ENCODE measurements around the gene P3H3. TPM values are rescaled to one million over a fixed set of nuclear protein-coding genes. Genes with fewer than 3 reads are reported as not detected.

P3H3 gene
- total and polyA plus RNA-seq, 4 donors = 0.42 to 1.9 (median 1.6) TPM

DNA sequence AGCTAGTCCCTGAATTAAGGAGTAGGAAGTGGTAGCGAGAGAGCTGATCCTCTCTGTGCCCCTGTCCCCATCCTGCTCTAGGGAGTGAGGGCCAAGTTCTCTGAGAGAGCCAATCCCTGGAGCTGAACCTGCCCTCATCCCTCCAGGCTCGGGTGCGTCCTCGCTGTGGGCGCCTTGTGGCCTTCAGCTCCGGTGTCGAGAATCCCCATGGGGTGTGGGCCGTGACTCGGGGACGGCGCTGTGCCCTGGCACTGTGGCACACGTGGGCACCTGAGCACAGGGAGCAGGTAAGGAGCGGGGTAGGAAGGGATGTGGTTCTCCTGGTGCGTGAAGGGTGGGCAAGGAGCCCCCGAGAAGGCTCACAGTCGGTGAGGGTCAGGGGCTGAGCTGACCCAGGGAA lies 10.6 kb downstream of the P3H3 start:
- no peaks in the 10 kb centered on the region for H3K27me3 ChIP-seq (ENCODE audit: control insufficient read depth in 4 of 4, insufficient read depth in 4 of 4, low read length in 3 of 4)
- DNase-seq (ENCODE audit: low spot score) = no peak
- TF ChIP-seq FOXA2 (IDR thresholded peaks at IDR 0.05) = no peak
- TF ChIP-seq SP1 (IDR thresholded peaks at IDR 0.05) = no peak
- TF ChIP-seq, protein P1, sequence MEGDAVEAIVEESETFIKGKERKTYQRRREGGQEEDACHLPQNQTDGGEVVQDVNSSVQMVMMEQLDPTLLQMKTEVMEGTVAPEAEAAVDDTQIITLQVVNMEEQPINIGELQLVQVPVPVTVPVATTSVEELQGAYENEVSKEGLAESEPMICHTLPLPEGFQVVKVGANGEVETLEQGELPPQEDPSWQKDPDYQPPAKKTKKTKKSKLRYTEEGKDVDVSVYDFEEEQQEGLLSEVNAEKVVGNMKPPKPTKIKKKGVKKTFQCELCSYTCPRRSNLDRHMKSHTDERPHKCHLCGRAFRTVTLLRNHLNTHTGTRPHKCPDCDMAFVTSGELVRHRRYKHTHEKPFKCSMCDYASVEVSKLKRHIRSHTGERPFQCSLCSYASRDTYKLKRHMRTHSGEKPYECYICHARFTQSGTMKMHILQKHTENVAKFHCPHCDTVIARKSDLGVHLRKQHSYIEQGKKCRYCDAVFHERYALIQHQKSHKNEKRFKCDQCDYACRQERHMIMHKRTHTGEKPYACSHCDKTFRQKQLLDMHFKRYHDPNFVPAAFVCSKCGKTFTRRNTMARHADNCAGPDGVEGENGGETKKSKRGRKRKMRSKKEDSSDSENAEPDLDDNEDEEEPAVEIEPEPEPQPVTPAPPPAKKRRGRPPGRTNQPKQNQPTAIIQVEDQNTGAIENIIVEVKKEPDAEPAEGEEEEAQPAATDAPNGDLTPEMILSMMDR (IDR thresholded peaks at IDR 0.05; ENCODE audit: low read depth, low read length, missing input control) = no peak
- TF ChIP-seq HNF4G (IDR thresholded peaks at IDR 0.05) = no peak
- TF ChIP-seq HNF4A (conservative IDR thresholded peaks at IDR 0.05) = no peak
- no peak for TF ChIP-seq RXRA (IDR thresholded peaks at IDR 0.05)
- TF ChIP-seq RAD21 (IDR thresholded peaks at IDR 0.05) = no peak
- no peak for TF ChIP-seq NR2F2 (IDR thresholded peaks at IDR 0.05)
- TF ChIP-seq, protein P2, sequence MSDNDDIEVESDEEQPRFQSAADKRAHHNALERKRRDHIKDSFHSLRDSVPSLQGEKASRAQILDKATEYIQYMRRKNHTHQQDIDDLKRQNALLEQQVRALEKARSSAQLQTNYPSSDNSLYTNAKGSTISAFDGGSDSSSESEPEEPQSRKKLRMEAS (IDR thresholded peaks at IDR 0.05) = no peak
- TF ChIP-seq, protein P3, sequence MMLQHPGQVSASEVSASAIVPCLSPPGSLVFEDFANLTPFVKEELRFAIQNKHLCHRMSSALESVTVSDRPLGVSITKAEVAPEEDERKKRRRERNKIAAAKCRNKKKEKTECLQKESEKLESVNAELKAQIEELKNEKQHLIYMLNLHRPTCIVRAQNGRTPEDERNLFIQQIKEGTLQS (IDR thresholded peaks at IDR 0.05) = no peak
- no peak for TF ChIP-seq TAF1 (conservative IDR thresholded peaks at IDR 0.05)
- no peak for TF ChIP-seq YY1 (IDR thresholded peaks at IDR 0.05)
- TF ChIP-seq FOXA1 (IDR thresholded peaks at IDR 0.05) = no peak
- no peak for TF ChIP-seq EGR1 (IDR thresholded peaks at IDR 0.05; ENCODE audit: low read depth in 2 of 2)
- TF ChIP-seq, protein P4, sequence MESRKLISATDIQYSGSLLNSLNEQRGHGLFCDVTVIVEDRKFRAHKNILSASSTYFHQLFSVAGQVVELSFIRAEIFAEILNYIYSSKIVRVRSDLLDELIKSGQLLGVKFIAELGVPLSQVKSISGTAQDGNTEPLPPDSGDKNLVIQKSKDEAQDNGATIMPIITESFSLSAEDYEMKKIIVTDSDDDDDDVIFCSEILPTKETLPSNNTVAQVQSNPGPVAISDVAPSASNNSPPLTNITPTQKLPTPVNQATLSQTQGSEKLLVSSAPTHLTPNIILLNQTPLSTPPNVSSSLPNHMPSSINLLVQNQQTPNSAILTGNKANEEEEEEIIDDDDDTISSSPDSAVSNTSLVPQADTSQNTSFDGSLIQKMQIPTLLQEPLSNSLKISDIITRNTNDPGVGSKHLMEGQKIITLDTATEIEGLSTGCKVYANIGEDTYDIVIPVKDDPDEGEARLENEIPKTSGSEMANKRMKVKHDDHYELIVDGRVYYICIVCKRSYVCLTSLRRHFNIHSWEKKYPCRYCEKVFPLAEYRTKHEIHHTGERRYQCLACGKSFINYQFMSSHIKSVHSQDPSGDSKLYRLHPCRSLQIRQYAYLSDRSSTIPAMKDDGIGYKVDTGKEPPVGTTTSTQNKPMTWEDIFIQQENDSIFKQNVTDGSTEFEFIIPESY (IDR thresholded peaks at IDR 0.05) = no peak
- TF ChIP-seq, protein P5, sequence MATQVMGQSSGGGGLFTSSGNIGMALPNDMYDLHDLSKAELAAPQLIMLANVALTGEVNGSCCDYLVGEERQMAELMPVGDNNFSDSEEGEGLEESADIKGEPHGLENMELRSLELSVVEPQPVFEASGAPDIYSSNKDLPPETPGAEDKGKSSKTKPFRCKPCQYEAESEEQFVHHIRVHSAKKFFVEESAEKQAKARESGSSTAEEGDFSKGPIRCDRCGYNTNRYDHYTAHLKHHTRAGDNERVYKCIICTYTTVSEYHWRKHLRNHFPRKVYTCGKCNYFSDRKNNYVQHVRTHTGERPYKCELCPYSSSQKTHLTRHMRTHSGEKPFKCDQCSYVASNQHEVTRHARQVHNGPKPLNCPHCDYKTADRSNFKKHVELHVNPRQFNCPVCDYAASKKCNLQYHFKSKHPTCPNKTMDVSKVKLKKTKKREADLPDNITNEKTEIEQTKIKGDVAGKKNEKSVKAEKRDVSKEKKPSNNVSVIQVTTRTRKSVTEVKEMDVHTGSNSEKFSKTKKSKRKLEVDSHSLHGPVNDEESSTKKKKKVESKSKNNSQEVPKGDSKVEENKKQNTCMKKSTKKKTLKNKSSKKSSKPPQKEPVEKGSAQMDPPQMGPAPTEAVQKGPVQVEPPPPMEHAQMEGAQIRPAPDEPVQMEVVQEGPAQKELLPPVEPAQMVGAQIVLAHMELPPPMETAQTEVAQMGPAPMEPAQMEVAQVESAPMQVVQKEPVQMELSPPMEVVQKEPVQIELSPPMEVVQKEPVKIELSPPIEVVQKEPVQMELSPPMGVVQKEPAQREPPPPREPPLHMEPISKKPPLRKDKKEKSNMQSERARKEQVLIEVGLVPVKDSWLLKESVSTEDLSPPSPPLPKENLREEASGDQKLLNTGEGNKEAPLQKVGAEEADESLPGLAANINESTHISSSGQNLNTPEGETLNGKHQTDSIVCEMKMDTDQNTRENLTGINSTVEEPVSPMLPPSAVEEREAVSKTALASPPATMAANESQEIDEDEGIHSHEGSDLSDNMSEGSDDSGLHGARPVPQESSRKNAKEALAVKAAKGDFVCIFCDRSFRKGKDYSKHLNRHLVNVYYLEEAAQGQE (IDR thresholded peaks at IDR 0.05) = no peak
- no peak overlapping the region for H3K27ac ChIP-seq (ENCODE audit: low read depth in 1 of 2, low read length in 2 of 2)
- 92% methylated on average over 16 of the region's 16 CpGs for WGBS
- H3K4me3 ChIP-seq (ENCODE audit: low read depth in 1 of 3, low read length in 3 of 3) = no peak overlapping the region
- peaks cover 0 to 3% (median under 1%) of the 10 kb centered on the region in 4 donors for H3K4me1 ChIP-seq (ENCODE audit: control insufficient read depth in 4 of 4, insufficient read depth in 4 of 4, low read length in 3 of 4)
- H3K9me3 ChIP-seq (ENCODE audit: control insufficient read depth in 4 of 4, low read length in 3 of 4) = no peaks in the 10 kb centered on the region
- peaks cover 0 to 2% (median 0%) of the 10 kb centered on the region in 4 donors for H3K36me3 ChIP-seq (ENCODE audit: control insufficient read depth in 4 of 4, insufficient read depth in 3 of 4, low read depth in 1 of 4, low read length in 3 of 4)
- H3K9ac ChIP-seq (ENCODE audit: low read depth in 1 of 2, low read length in 2 of 2) = no peak overlapping the region

All from liver (tissue), 9 donors.